Fibroblast of lung (primary cell): Measurements from ENCODE around the gene KCTD18.

Source experiments
- CTCF ChIP-seq, 2 donors: IDR thresholded peaks in 1 of 2; conservative IDR thresholded peaks in 1 of 2; 1 replicate in 1 of 2; 2 replicates in 1 of 2; pipeline ENCODE4 v1.5.1; 2011 to 2012; ENCODE audit warnings: low read length in 2 of 2, control low read depth in 1 of 2, inconsistent platforms in 1 of 2, low read depth in 1 of 2, mild to moderate bottlenecking in 1 of 2
- EZH2 ChIP-seq: IDR thresholded peaks from 2 replicates; pipeline ENCODE4 v1.5.1; 2012; ENCODE audit warnings: low read length, control low read depth, mild to moderate bottlenecking; ENCODE audit errors: missing control alignments

DNA sequence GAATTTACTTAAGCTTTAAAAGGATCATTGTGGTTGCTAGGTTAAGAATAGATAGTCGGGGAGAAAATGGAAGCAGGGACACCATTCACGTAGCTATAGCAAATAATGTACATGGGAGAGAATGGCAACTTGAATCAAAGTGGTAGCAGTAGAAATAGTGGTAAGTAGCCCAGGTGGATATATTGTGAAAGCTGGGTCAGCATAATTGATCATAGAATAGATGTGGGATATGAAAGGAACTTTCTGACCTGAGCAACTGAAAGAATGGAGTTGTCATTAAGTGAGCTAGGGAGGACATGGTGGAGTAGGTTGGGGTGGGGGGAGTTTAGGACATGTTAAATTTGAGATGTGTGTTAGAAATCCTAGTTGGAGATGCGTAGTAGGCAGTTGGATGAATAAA lies 18.4 kb upstream of the KCTD18 start:
- TF ChIP-seq CTCF (conservative IDR thresholded peaks at IDR 0.05 in 1 of 2, IDR thresholded peaks at IDR 0.05 in 1 of 2; ENCODE audit: low read depth in 1 of 2, low read length in 2 of 2) (no peak), EZH2 (no peak)
